HepG2 (cell line): ENCODE data around the gene TAS2R1.

Experiments
- FOXA1 ChIP-seq, 2 experiments: fragments of 450-650 bp in 1 of 2; sonication (generic) in 1 of 2; formaldehyde crosslinking in 1 of 2; IDR thresholded peaks; 2 replicates each; pipeline versions ENCODE4 v1.4.0 to v1.6.1; 2016 to 2020; ENCODE audit warnings: missing genetic modification reagents in 1 of 2
- HCFC1 ChIP-seq: fragments of 150-350 bp; IDR thresholded peaks from 2 replicates; pipeline ENCODE4 v1.6.1; 2014; ENCODE audit warnings: low read depth, low read length
- KAT2B ChIP-seq: fragments of 150-350 bp; IDR thresholded peaks from 2 replicates; pipeline ENCODE4 v1.6.1; 2014; ENCODE audit warnings: low read depth, low read length, borderline replicate concordance
- YY1 ChIP-seq: IDR thresholded peaks from 2 replicates; pipeline ENCODE4 v1.6.1; 2011; ENCODE audit warnings: low read length, low read depth, moderate library complexity, mild to moderate bottlenecking; ENCODE audit not compliant: insufficient read depth, insufficient replicate concordance
- TF ChIP-seq, protein P1 (sequence below): sonication (generic); formaldehyde crosslinking; IDR thresholded peaks from 2 replicates; pipeline ENCODE4 v1.5.0; 2020; ENCODE audit warnings: missing genetic modification reagents

DNA sequence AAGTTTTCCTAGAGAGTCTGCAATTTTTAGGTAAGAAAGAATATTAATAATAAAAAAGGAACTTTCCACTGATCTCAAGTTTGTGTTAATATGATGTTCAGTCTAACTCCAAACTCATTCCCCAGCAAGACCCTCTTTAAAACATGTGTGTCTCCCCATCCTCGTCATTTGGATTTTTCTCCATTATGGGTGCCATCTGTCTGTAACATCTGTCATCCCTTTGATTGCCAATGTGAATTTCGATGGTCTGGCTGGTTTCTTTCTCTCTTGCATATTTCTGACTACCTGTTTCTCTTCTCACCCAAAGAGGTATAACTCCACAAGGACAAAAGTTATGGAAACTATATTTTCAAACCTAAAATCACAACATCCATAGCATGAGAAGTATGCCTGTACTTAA is 4.4 kb downstream of the TAS2R1 start:
- TF ChIP-seq HCFC1: no peak
- TF ChIP-seq, protein P1, sequence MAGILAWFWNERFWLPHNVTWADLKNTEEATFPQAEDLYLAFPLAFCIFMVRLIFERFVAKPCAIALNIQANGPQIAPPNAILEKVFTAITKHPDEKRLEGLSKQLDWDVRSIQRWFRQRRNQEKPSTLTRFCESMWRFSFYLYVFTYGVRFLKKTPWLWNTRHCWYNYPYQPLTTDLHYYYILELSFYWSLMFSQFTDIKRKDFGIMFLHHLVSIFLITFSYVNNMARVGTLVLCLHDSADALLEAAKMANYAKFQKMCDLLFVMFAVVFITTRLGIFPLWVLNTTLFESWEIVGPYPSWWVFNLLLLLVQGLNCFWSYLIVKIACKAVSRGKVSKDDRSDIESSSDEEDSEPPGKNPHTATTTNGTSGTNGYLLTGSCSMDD (CRISPR knock-in tag): no peak
- no peak for TF ChIP-seq FOXA1 (IDR thresholded peaks at IDR 0.05)
- TF ChIP-seq FOXA1 (CRISPR knock-in tag; IDR thresholded peaks at IDR 0.05): no peak
- no peak for TF ChIP-seq KAT2B
- TF ChIP-seq YY1: no peak
